GM12892 (cell line): ENCODE measurements around the gene SMCO2. TPM values are rescaled to one million over a fixed set of nuclear protein-coding genes. Genes with fewer than 3 reads are reported as not detected.
A peak's percentile ranks its signal among the peaks of the same experiment; 100 is the strongest.

Experiments used
- DNase-seq: peaks from one replicate; pipeline ENCODE4 v3.0.0; 2011; ENCODE audit not compliant: insufficient read length
- FAIRE-seq: peaks from 2 replicates; lab custom pipeline; 2011; peaks lifted over from hg19 to GRCh38; lab: Jason Lieb, UNC
- POLR2A ChIP-seq: IDR thresholded peaks from 2 replicates; pipeline ENCODE4 v1.6.1; 2011; ENCODE audit warnings: low read depth, low read length, control low read depth
- POLR2AphosphoS5 ChIP-seq: IDR thresholded peaks from 2 replicates; pipeline ENCODE4 v1.6.1; 2011; ENCODE audit warnings: low read depth, low read length, control low read depth
- TAF1 ChIP-seq: IDR thresholded peaks from 2 replicates; pipeline ENCODE4 v1.6.1; 2011; ENCODE audit warnings: low read depth, mild to moderate bottlenecking, control low read depth, low read length, borderline replicate concordance
- polyA plus RNA-seq: library from polyadenylated mRNA; unstranded; fragments of >200 nt; gene quantifications from one replicate; pipeline ENCODE4 v1.2.1, GENCODE V29; 2012; ENCODE audit warnings: missing spikeins, inconsistent platforms; ENCODE audit not compliant: missing spikeins

SMCO2 gene
- polyA plus RNA-seq, result 0.95 TPM

GRCh38 chr12:27446436-27446835 lies at the start of gene SMCO2:
Gene SMCO2, plus strand, starts transcription at chr12:27446736. Its CDS starts 23,896 bp downstream, at chr12:27470632.
- DNase-seq, result no peak
- TF ChIP-seq POLR2A (no peak), POLR2AphosphoS5 (no peak), TAF1 (no peak)
- no peak for FAIRE-seq

- FAIRE-seq (no peak), DNase-seq (no peak)
- TF ChIP-seq POLR2AphosphoS5 (no peak), POLR2A (no peak), TAF1 (no peak)
Observed at GRCh38 chr12:27398466-27398865, 48.1 kb upstream of the SMCO2 start.

- no peak for FAIRE-seq
- TF ChIP-seq POLR2A, result no peak
- no peak for TF ChIP-seq POLR2AphosphoS5
- TF ChIP-seq TAF1, result no peak
- no peak for DNase-seq
Observed at GRCh38 chr12:27399074-27399473, 47.5 kb upstream of the SMCO2 start.

- DNase-seq (no peak), FAIRE-seq (peak; percentile 38)
- TF ChIP-seq TAF1 (no peak), POLR2AphosphoS5 (no peak), POLR2A (no peak)
Observed at GRCh38 chr12:27400856-27401354, 45.6 kb upstream of the SMCO2 start.

GRCh38 chr12:27412047-27412446 lies 34.5 kb upstream of the SMCO2 start:
- TF ChIP-seq POLR2A (no peak), POLR2AphosphoS5 (no peak), TAF1 (no peak)
- no peak for FAIRE-seq
- DNase-seq, result no peak

- FAIRE-seq, result no peak
- no peak for DNase-seq
- TF ChIP-seq POLR2A (no peak), POLR2AphosphoS5 (no peak), TAF1 (no peak)
Observed at GRCh38 chr12:27422697-27423096, 23.8 kb upstream of the SMCO2 start.

GRCh38 chr12:27424631-27425230 lies 21.8 kb upstream of the SMCO2 start:
- TF ChIP-seq POLR2A, result no peak
- TF ChIP-seq POLR2AphosphoS5, result no peak
- no peak for TF ChIP-seq TAF1
- FAIRE-seq, result peak; percentile 82
- DNase-seq, result no peak

- no peak for FAIRE-seq
- no peak for TF ChIP-seq POLR2AphosphoS5
- no peak for TF ChIP-seq POLR2A
- TF ChIP-seq TAF1, result no peak
- no peak for DNase-seq
Observed at GRCh38 chr12:27425306-27425705, 21.2 kb upstream of the SMCO2 start.

- TF ChIP-seq TAF1, result no peak
- TF ChIP-seq POLR2A, result no peak
- TF ChIP-seq POLR2AphosphoS5, result no peak
- DNase-seq (no peak), FAIRE-seq (no peak)
Observed at GRCh38 chr12:27426743-27427487, 19.6 kb upstream of the SMCO2 start.

- no peak for FAIRE-seq
- DNase-seq, result no peak
- TF ChIP-seq POLR2A, result no peak
- no peak for TF ChIP-seq TAF1
- no peak for TF ChIP-seq POLR2AphosphoS5
Observed at GRCh38 chr12:27427824-27428223, 18.7 kb upstream of the SMCO2 start.

GRCh38 chr12:27428466-27428865 lies 18.1 kb upstream of the SMCO2 start:
- FAIRE-seq (no peak), DNase-seq (no peak)
- TF ChIP-seq TAF1 (no peak), POLR2AphosphoS5 (no peak), POLR2A (no peak)

- FAIRE-seq, result no peak
- no peak for DNase-seq
- TF ChIP-seq TAF1 (no peak), POLR2A (no peak), POLR2AphosphoS5 (no peak)
Observed at GRCh38 chr12:27429606-27430005, 16.9 kb upstream of the SMCO2 start.

GRCh38 chr12:27431185-27431584 lies 15.4 kb upstream of the SMCO2 start:
- no peak for TF ChIP-seq POLR2A
- TF ChIP-seq TAF1, result no peak
- FAIRE-seq (peak; percentile 30), DNase-seq (no peak)
